GM19438 (cell line): ENCODE data around the gene CASP6.
"Not testable (repeated sequence)": the region's sequence is repeated elsewhere in the genome, so short reads cannot be mapped to it uniquely, and the experiment has no call there.

Experiments
- ATAC-seq: cut with Tn5 transposase; IDR thresholded peaks from one replicate; pipeline ENCODE4 v1.9.1; 2021; ENCODE audit warnings: low read depth; ENCODE audit not compliant: unreplicated experiment

CASP6 gene

DNA sequence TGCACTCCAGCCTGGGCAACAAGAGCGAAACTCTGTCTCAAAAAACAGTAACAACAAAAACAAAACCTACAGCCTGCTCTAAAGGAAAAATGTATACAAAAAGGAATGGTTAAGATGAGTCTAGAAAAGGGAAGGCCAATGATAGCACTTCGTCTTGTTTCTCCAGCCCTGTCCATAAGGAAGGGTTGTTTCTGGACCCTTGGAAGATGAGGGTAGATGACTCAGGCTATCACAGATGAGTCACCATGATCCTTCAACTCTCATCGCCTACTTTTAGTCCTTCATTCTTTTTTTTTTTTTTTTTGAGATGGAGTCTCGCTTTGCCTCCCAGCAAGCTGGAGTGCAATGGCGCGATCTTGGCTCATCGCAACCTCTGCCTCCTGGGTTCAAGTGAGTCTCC, 17.8 kb upstream of the CASP6 start:
- ATAC-seq = no peak

DNA sequence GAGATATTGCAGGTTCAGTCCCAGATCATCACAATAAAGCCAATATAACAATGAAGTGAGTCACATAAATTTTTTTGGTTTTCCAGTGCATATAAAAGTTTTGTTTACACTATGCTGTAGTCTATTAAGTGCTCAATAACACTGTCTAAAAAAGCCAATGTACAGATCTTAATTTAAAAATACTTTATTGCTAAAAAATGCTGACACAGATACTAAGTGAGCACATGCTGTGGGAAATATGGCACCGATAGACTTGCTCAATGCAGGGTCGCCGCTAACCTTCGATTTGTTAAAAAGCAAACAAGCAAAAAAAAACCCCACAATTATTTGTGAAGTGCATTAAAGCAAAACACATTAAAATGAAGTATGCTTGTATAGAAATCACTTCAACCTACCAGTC, 16.4 kb upstream of the CASP6 start:
- no peak for ATAC-seq

DNA sequence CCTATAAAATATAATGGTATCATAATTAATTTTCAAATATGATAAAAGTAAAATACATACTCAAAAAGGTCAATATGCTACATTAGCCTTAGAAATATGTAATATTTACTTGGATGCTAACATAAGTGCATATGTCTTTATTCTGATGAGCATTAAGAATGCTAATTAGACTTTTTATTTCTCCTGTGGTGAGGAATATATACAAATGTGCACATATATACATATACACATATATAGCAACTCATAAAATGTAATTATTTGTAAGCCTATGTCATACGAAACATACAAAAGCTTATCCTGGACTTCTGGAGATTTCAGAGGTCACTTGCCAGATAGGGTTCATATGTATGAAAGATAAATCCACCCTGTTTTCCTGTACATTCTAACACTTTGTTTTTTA, 15.5 kb upstream of the CASP6 start:
- no peak for ATAC-seq

DNA sequence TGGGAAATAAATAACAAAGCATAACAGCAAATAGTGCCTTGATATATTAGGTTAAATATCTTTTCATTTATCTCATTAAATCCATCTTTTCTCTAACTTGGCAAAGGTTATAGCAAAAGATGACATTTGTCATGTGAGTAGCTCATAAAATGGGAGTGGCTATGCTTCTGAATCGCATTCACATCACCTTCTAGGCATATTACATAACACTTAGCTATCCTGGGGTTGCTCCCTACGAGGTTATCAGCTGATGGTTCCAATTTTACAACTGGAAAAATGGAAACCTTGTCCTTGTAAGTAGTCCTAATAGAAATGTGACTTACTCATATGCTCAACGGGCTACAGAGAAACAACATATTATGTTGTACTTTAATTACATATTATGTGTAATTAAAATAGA, 10.3 kb upstream of the CASP6 start:
- no peak for ATAC-seq

DNA sequence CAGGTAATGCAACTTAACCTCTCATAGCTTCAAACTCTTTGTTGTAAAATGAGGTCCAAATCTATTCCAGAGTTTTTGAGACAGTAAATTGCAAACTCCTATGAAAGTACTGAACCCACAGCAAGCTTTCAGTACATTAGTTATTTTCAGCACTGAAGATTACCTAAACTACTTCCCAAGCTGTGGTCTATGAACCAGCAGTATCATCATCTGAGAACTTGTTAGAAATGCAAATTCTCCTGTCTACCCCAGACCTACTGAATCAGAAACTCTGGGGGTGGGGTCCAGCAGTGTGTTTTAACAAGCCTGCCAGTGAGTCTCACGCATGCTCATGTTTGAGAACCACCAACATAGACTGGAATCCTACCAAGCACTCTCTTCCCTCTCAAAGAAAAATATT, 5.7 kb upstream of the CASP6 start:
- ATAC-seq = peak; percentile 95

DNA sequence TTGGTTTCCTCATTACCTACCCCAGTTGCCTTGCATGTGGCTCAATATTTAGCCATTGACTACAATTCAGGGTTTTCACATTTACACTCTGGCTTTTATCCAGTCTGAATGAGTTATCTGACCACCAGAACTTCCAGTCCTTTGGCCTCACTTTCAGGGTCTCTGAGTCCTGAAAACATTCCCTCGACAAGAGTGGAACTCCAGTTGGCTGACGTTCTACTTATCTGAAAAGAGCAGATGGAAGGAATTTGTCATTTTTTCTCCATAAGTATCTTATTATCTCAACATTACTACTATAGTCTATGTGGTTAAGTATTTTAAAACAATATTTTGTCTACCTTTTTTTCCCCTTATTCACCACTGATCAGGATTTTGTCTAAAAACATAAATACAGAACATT, 5.2 kb upstream of the CASP6 start:
- ATAC-seq = no peak

DNA sequence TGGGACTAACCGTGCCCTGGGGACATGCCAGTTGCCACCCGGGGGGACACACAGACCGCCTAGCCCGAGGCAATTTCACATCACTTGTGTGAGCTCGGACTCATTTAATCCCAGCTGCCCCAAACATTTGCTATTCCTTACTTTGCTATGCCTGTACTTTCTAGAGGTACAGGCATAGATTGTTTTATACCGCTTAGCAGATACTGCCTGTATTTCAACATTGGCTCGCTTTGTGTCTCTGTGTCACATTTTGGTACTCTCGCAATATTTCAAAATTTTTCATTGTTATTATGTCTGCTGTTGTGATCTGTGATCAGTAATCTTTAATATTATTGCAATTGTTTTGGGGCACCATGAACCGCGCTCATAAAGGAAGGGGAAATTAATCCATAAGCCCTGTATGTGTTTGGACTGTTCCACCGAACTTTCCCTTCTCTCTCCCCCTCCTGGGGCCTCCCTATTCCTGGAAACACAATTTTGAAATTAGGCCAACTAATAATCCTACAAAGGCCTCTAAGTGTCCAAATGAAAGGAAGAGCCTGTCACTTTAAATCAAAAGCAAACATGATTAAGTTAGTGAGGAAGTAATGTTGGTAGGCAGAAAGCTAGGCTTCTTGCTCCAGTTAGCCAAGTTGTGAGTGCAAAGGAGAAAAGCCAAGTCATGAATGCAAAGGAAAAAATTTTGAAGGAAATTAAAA, 568 bp upstream of the CASP6 start:
- no peak for ATAC-seq

DNA sequence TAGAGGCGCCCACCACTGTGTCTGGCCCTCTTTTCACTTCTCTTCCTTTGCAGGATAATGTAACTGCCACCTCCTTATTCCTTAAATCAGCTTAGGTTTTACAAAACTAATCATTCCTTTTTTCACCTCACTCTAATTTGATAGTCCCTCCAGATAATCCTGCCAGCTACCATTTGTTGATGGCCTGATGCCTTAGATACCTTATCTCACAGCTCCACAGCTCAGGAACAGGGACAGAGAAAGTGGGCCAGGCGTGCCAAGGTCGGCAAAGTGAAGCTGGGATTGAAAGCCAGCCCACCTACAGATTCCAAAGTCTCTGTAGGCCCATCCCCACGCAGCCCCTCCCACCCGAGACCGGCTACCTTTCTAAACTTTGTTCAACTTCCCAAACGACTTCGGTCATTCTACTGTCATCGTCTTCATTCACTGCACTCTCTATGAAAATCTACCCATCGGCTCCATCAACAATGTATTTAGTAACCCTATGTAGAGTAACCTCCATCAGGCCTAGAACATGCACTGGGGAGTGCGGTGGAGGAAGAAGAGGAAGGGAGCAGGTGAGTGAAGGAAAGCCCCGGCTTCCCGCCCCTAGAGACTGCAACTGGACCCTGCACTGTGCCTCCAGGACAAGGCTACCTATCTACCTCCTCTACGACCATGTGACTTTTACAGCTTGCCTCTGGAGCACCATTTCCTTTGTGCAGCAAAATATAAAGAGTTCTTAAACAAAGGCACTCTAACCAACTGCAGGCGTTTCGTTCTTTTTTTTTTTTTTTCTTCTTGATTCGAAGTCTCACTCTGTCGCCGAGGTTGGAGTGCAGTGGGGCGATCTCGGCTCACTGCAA, 1.5 kb downstream of the CASP6 start:
- ATAC-seq = peak; percentile 13

DNA sequence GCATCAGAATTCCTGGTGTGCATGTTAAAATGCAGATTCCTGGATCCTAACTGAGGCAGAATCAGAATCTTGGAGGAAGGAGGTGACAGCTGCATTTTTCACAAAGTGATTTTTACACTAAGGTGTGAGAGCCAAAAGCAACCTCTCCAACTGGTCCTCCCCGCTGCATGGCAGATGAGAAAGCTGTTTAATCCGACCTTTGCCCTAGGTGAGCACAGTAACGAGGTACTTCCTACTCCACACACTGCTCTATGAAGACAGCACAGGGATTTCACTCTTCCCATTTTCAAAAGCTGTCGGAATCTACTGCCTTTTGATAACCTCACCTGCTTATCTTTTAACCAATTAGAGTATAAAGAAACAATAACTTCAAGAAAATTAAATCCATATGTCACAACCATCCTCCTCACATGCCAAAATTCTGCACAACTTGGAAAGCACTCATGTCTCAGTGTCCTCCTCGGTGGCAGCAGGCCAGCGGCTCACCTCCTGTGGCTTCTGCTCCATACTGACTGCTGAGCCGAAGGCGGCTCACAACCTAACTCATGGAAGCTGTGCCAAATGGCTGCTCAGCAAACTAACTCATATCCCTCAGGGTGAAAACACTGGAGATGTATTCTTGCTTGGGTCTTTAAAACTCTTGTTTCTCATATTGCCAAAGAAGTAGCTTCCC, 3.6 kb downstream of the CASP6 start:
- ATAC-seq = no peak

DNA sequence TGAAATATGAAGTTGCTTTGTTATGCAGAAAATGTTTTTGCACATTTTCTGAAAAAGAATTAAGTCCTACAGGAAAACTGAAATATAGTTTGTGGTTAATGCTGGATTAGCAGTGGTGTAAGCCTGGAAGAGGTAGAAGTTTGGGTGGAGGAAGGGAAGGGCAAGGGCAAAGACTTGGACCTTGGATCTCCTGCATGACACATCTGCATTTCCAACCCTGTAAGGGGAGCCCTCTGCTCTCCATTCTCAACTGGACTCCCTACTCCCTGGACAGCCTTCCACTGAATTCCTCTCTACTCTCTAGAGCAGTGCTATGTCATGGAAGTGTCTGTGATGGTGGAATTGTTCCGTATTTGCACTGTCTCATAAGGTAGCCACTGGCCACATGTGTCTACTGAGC, 4.6 kb downstream of the CASP6 start:
- ATAC-seq = no peak

DNA sequence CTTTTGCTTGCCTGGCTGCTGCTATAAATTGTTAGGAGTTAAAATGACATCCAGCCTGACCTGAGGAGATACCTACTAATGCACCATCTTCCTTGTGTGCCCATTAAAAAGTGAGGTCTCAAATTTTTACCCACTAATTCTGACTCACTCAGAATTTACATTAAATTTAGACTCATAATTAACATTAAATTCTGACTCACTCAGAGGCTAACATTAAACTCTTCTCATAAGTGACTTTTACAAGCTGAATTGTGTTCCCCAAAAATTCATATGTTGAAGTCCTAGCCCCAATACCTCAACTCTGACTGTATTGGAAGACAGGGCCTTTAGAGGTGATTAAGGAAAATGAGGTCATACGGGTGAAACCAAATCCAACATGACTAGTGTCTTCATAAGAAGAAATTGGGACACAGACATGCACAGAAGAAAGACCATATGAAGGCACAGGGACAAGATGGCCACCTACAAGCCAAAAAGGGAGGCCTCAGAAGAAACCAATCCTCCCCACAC, 11.8 kb downstream of the CASP6 start:
- ATAC-seq = no peak

DNA sequence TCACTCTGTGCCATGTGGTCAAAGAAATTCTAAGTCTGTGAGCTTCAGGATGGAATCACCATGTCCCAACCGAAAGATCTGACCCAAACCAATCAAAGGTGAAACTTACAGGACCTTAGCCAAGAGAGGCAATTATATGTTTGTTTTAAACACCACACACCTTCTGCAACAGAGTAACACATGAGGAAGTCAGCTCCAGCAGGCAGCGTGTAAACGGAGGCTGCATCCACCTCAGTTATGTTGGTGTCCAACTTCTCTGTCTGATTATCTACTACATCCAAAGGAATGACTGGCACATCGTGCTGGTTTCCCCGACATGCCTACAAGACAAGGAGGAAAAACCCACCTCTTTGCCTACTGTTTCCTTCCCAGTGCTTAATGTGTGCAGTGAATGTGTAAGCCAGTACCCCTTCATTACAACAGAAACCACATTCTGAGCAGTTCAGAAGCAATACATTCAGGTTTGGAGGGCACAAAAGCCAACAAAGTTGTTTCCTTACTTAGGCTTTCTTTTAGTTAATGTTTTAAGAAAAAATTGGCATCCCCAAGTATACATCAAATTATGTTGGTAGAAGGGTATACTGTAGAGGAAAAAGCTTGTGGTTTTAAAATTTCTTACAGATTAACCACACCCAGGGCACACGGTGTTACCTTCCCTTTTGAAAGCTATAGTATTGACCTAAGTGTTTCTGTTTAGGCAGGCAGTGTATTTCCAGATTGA, 12.4 kb downstream of the CASP6 start:
- ATAC-seq = peak; percentile 88

DNA sequence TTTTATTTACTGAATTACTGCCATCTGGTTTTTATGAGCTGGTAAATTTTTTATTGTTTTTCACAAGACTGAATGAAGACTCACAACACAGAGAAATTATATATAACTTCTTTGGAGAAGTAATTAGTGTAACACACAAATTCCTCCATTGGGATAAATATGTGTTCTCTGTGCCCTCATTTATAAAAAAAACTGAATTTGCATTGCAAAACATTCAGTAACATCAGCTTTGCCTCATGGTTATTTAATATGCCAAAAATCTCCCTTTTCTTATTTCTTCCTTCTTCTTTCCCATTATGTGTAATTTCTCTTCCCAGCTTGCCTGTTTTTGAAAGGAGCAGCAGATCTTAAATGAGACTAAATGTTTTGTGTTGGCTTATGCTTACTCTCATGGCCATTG, 18.5 kb downstream of the CASP6 start:
- no peak for ATAC-seq

DNA sequence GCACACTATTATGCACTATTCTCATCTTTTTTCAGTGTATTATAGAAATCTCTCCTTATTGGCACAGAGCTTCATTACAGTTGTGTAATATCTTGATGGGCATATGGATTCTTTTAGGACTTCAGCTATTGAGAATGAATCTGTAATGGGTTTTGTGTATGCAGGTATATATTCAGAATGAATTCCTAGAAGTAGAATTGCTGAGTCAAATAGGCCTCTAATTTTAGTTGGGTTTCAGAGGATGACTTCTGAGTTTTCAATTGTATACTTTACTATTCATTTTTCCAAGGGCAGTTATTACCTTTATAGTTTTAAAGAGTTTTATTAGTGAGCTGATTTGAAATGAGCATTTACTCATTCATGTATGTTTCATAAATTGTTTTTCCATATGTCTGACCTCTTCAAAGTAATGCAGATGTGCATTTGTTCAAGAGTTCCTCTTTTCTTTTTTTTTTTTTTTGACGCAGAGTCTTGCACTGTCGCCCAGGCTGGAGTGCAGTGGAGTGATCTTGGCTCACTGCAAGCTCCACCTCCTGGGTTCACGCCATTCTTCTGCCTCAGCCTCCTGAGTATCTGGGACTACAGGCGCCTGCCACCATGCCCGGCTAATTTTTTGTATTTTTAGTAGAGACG, 19.5 kb downstream of the CASP6 start:
- ATAC-seq = no peak

DNA sequence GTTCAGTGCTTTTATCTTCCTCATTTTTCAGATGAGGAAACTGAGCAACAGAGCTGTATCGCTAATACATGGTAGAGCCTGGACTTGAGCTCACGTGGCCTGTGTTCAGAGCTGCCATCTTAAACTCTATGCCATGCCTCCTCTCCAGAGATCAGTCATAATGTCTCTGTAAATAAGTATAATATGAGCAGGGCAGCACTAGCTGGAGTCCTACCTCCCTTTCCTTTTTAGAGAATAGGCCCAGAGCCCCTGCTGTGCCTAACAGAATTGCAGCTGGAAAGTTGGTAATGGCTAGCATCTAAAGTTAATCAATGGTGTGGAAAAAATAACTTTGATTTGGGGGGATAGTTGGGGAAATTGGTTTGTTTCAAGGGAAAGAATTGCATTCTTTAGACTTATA, 20.4 kb downstream of the CASP6 start:
- ATAC-seq = no peak

DNA sequence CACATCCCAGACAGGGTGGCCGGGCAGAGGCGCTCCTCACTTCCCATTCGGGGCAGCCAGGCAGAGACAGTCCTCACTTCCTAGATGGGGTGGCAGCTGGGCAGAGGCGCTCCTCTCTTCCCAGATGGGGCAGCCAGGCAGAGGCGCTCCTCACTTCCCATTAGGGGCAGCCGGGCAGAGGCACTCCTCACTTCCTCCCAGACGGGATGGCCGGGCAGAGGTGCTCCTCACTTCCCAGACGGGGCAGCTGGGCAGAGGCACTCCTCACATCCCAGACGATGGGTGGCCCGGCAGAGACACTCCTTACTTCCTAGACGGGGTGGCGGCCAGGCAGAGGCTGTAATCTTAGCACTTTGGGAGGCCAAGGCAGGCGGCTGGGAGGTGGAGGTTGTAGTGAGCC, 24.3 kb downstream of the CASP6 start:
- not testable (repeated sequence) for ATAC-seq

DNA sequence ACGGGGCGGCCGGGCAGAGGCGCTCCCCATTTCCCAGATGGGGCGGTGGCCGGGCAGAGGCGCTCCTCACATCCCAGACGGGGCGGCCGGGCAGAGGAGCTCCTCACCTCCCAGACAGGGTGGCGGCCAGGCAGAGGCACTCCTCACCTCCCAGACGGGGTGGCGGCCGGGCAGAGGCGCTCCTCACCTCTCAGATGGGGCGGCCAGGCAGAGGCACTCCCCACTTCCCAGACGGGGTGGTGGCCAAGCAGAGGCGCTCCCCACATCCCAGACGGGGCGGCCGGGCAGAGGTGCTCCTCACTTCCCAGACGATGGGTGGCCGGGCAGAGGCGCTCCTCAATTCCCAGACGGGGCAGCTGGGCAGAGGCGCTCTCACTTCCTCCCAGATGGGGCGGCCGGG, 24.8 kb downstream of the CASP6 start:
- ATAC-seq = not testable (repeated sequence)

DNA sequence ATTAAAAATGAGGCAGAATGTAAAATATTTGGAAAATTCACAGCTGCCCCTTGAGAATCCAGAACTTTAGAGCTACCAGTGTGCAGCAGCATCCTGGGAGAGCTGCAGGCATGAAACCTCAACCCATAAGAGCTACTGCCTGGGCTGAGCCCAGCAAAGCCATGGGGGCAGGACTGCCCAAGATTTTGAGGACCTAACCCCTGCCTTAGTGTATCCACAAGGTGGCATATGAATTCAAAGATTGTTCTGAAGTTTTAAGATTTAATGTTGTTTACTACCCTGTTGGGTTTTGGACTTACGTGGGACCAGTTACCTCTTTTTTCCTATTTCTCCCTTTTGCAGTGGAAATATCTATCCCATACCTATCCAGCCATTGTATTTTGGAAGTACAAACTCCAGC, 26.4 kb downstream of the CASP6 start:
- ATAC-seq = no peak

DNA sequence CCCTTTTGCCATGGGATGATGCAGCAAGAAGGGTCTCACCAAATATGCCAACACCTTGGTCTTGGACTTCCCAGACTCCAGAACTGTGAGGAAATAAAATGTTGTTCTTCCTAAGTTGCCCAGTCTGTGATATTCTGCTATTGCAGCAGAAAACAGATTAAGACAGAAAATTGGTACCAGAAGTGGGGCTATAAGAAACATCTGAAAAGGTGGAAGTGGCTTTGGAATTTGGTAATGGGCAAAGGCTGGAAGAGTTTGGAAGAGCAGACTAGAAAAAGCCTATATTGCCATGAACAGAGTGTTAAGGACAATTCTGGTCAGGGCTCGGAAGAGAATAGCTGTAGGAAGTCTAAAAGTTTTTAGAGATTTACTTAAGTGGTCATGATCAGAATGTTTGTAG, 27.4 kb downstream of the CASP6 start:
- no peak for ATAC-seq

DNA sequence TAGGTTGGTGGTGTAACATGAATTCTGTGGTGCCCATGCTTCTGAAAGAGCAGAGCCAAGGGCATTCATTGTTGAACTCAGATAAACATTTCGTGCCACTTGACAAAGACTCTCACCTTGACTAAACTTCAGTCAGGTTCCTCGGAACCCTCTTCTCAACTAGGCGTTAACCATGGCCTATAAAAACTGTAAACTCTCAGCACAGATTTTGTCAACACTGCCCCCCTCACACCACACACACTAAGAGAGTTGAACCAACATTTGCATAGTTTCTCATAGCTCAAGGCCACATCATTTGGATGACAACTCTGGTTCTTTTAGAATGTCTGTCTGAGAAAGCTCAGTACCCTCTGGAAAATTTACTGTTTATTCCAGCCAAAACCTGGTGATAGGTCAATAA, 28.1 kb downstream of the CASP6 start:
- ATAC-seq = no peak
